ENCODE data around the gene RNU6-8. TPM values are rescaled to one million over a fixed set of nuclear protein-coding genes. Genes with fewer than 3 reads are reported as not detected.

Gene RNU6-8
- total and polyA plus RNA-seq, 2 experiments from 2014 or later: not detected

GRCh38 chr14:32230181-32230580, 27.1 kb upstream of the RNU6-8 start:
- Histone ChIP-seq H3K27ac (no peak overlapping the region), H3K9me2 (replicated peaks; ENCODE audit: insufficient read depth) (no peaks in the 10 kb centered on the region), H3K79me2 (no peaks in the 10 kb centered on the region), H3K36me3 (replicated peaks; ENCODE audit: insufficient read depth, low read depth) (no peaks in the 10 kb centered on the region), H4K20me1 (ENCODE audit: insufficient read depth, poor library complexity, severe bottlenecking) (no peaks in the 10 kb centered on the region), H3K4me2 (no peak overlapping the region), H2AFZ (no peak overlapping the region), H3K9me3 (ENCODE audit: low read depth) (no peaks in the 10 kb centered on the region), H3K4me3 (no peak overlapping the region), H3K27me3 (no peaks in the 10 kb centered on the region), H3K4me1 (ENCODE audit: insufficient read depth) (peaks cover 23% of the 10 kb centered on the region)
- DNase-seq (ENCODE audit: low spot score): no peak
- WGBS (ENCODE audit: low lambda C conversion rate, missing lambda C conversion rate): 32% methylated on average over 3 of the region's 3 CpGs
- TF ChIP-seq EZH2 (IDR thresholded peaks at IDR 0.05; ENCODE audit: borderline replicate concordance): no peak
- TF ChIP-seq EZH2phosphoT487 (IDR thresholded peaks at IDR 0.05; ENCODE audit: low read depth, severe bottlenecking, unreplicated experiment): no peak
- TF ChIP-seq, protein P1, sequence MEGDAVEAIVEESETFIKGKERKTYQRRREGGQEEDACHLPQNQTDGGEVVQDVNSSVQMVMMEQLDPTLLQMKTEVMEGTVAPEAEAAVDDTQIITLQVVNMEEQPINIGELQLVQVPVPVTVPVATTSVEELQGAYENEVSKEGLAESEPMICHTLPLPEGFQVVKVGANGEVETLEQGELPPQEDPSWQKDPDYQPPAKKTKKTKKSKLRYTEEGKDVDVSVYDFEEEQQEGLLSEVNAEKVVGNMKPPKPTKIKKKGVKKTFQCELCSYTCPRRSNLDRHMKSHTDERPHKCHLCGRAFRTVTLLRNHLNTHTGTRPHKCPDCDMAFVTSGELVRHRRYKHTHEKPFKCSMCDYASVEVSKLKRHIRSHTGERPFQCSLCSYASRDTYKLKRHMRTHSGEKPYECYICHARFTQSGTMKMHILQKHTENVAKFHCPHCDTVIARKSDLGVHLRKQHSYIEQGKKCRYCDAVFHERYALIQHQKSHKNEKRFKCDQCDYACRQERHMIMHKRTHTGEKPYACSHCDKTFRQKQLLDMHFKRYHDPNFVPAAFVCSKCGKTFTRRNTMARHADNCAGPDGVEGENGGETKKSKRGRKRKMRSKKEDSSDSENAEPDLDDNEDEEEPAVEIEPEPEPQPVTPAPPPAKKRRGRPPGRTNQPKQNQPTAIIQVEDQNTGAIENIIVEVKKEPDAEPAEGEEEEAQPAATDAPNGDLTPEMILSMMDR (IDR thresholded peaks at IDR 0.05; ENCODE audit: poor library complexity): peak; percentile 5

- Histone ChIP-seq H3K27me3 (no peaks in the 10 kb centered on the region), H3K79me2 (no peaks in the 10 kb centered on the region), H3K9me3 (ENCODE audit: low read depth) (no peaks in the 10 kb centered on the region), H3K27ac (peak overlapping the region; percentile 81), H3K36me3 (replicated peaks; ENCODE audit: insufficient read depth, low read depth) (no peaks in the 10 kb centered on the region), H3K4me1 (ENCODE audit: insufficient read depth) (peaks cover 29% of the 10 kb centered on the region), H2AFZ (no peak overlapping the region), H3K4me2 (no peak overlapping the region), H4K20me1 (ENCODE audit: insufficient read depth, poor library complexity, severe bottlenecking) (no peaks in the 10 kb centered on the region), H3K9me2 (replicated peaks; ENCODE audit: insufficient read depth) (no peaks in the 10 kb centered on the region), H3K4me3 (no peak overlapping the region)
- DNase-seq (ENCODE audit: low spot score): no peak
- WGBS (ENCODE audit: low lambda C conversion rate, missing lambda C conversion rate): 50% methylated on average over 1 of the region's 1 CpG
- TF ChIP-seq EZH2 (IDR thresholded peaks at IDR 0.05; ENCODE audit: borderline replicate concordance) (no peak), EZH2phosphoT487 (IDR thresholded peaks at IDR 0.05; ENCODE audit: low read depth, severe bottlenecking, unreplicated experiment) (no peak)
- TF ChIP-seq, protein P1 (IDR thresholded peaks at IDR 0.05; ENCODE audit: poor library complexity): no peak
These were observed 23.0 kb upstream of the RNU6-8 start for GRCh38 chr14:32226056-32226455.

- Histone ChIP-seq H3K4me1 (ENCODE audit: insufficient read depth) (peaks cover 25% of the 10 kb centered on the region), H4K20me1 (ENCODE audit: insufficient read depth, poor library complexity, severe bottlenecking) (no peaks in the 10 kb centered on the region), H3K9me2 (replicated peaks; ENCODE audit: insufficient read depth) (no peaks in the 10 kb centered on the region), H2AFZ (no peak overlapping the region), H3K27ac (peak overlapping the region; percentile 81), H3K27me3 (no peaks in the 10 kb centered on the region), H3K4me2 (peak overlapping the region; percentile 10), H3K9me3 (ENCODE audit: low read depth) (no peaks in the 10 kb centered on the region), H3K36me3 (replicated peaks; ENCODE audit: insufficient read depth, low read depth) (no peaks in the 10 kb centered on the region), H3K4me3 (no peak overlapping the region), H3K79me2 (no peaks in the 10 kb centered on the region)
- 0% methylated on average over 1 of the region's 1 CpG for WGBS (ENCODE audit: low lambda C conversion rate, missing lambda C conversion rate)
- DNase-seq (ENCODE audit: low spot score): no peak
- no peak for TF ChIP-seq EZH2phosphoT487 (IDR thresholded peaks at IDR 0.05; ENCODE audit: low read depth, severe bottlenecking, unreplicated experiment)
- TF ChIP-seq EZH2 (IDR thresholded peaks at IDR 0.05; ENCODE audit: borderline replicate concordance): no peak
- TF ChIP-seq, protein P1 (IDR thresholded peaks at IDR 0.05; ENCODE audit: poor library complexity): no peak
These were observed 22.4 kb upstream of the RNU6-8 start for GRCh38 chr14:32225378-32225920.
